GM19351 (cell line): ENCODE measurements around the gene SMIM44.

Source experiments
- ATAC-seq: cut with Tn5 transposase; IDR thresholded peaks from one replicate; pipeline ENCODE4 v1.9.1; 2021; ENCODE audit warnings: mild to moderate bottlenecking, moderate library complexity; ENCODE audit not compliant: unreplicated experiment

The SMIM44 gene

GRCh38 chr19:3478409-3479176 lies 4.6 kb downstream of the SMIM44 start:
- no peak for ATAC-seq

GRCh38 chr19:3477951-3478350 lies 5.3 kb downstream of the SMIM44 start:
- ATAC-seq: no peak

- ATAC-seq: no peak
Measured at GRCh38 chr19:3477506-3477905, 5.7 kb downstream of the SMIM44 start.

- no peak for ATAC-seq
Measured at GRCh38 chr19:3476830-3477229, 6.4 kb downstream of the SMIM44 start.

- no peak for ATAC-seq
Measured at GRCh38 chr19:3475449-3475848, 7.8 kb downstream of the SMIM44 start.

GRCh38 chr19:3474614-3475013 lies 8.6 kb downstream of the SMIM44 start:
- ATAC-seq: no peak

GRCh38 chr19:3474010-3474409 lies 9.2 kb downstream of the SMIM44 start:
- no peak for ATAC-seq

- no peak for ATAC-seq
Measured at GRCh38 chr19:3471954-3472655, 11.1 kb downstream of the SMIM44 start.

GRCh38 chr19:3470500-3471128 lies 12.6 kb downstream of the SMIM44 start:
- no peak for ATAC-seq

GRCh38 chr19:3469638-3470499 lies 13.4 kb downstream of the SMIM44 start:
- ATAC-seq: no peak

GRCh38 chr19:3468211-3468610 lies 15.0 kb downstream of the SMIM44 start:
- no peak for ATAC-seq

GRCh38 chr19:3467437-3468198 lies 15.6 kb downstream of the SMIM44 start:
- no peak for ATAC-seq

GRCh38 chr19:3466635-3467034 lies 16.6 kb downstream of the SMIM44 start:
- ATAC-seq: no peak

- ATAC-seq: no peak
Measured at GRCh38 chr19:3465552-3465951, 17.7 kb downstream of the SMIM44 start.

- no peak for ATAC-seq
Measured at GRCh38 chr19:3464587-3465235, 18.5 kb downstream of the SMIM44 start.

GRCh38 chr19:3463714-3464586 lies 19.3 kb downstream of the SMIM44 start:
- no peak for ATAC-seq

- no peak for ATAC-seq
Measured at GRCh38 chr19:3462991-3463713, 20.1 kb downstream of the SMIM44 start.

GRCh38 chr19:3459965-3460582 lies 23.2 kb downstream of the SMIM44 start:
- no peak for ATAC-seq
